Lower leg skin (tissue), 3 donors: ENCODE results near the gene KBTBD3.

Experiments used
- POLR2A ChIP-seq, 2 donors: fragments of 450-650 bp; IDR thresholded peaks; one replicate each; pipeline ENCODE4 v1.6.1; 2016 to 2017; ENCODE audit warnings: antibody characterized with exemption in 2 of 2, mild to moderate bottlenecking in 1 of 2, moderate library complexity in 1 of 2
- TF ChIP-seq, protein P1 (sequence below), 3 donors: fragments of 450-650 bp; IDR thresholded peaks; one replicate each; pipeline ENCODE4 v1.5.1; 2016; ENCODE audit warnings: antibody characterized with exemption in 3 of 3, mild to moderate bottlenecking in 3 of 3, moderate library complexity in 2 of 3

DNA sequence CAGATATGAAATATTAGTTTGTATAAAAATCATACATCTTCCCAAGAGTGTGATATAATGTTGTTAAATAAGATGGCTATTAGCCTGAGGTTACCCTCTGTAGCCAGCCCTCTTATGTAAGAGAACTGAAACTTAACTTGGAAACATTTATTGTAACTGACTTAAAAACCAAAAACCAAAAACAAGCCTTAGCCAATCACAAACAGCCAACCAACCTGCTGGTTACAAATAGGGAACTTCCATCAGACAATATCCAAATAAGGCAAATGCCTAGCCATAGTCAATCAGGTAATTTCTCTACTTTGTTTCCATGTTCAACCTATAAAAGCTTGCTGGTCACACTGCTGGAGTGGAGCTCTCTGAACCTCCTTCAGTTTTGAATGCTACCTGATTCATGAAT lies 14.1 kb downstream of the KBTBD3 start:
- TF ChIP-seq, protein P1, sequence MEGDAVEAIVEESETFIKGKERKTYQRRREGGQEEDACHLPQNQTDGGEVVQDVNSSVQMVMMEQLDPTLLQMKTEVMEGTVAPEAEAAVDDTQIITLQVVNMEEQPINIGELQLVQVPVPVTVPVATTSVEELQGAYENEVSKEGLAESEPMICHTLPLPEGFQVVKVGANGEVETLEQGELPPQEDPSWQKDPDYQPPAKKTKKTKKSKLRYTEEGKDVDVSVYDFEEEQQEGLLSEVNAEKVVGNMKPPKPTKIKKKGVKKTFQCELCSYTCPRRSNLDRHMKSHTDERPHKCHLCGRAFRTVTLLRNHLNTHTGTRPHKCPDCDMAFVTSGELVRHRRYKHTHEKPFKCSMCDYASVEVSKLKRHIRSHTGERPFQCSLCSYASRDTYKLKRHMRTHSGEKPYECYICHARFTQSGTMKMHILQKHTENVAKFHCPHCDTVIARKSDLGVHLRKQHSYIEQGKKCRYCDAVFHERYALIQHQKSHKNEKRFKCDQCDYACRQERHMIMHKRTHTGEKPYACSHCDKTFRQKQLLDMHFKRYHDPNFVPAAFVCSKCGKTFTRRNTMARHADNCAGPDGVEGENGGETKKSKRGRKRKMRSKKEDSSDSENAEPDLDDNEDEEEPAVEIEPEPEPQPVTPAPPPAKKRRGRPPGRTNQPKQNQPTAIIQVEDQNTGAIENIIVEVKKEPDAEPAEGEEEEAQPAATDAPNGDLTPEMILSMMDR (IDR thresholded peaks at IDR 0.05), result no peak
- no peak for TF ChIP-seq POLR2A (IDR thresholded peaks at IDR 0.05)
